Middle frontal gyrus (tissue), 1 donor: ENCODE measurements around the gene GLIS1.
"Not testable (repeated sequence)": the region's sequence is repeated elsewhere in the genome, so short reads cannot be mapped to it uniquely, and the experiment has no call there.

ENCODE experiments used
- DNase-seq: peaks from one replicate; pipeline ENCODE4 v3.0.0-alpha.2; 2015; ENCODE audit warnings: low spot score; ENCODE audit errors: extremely low spot score

Gene GLIS1

DNA sequence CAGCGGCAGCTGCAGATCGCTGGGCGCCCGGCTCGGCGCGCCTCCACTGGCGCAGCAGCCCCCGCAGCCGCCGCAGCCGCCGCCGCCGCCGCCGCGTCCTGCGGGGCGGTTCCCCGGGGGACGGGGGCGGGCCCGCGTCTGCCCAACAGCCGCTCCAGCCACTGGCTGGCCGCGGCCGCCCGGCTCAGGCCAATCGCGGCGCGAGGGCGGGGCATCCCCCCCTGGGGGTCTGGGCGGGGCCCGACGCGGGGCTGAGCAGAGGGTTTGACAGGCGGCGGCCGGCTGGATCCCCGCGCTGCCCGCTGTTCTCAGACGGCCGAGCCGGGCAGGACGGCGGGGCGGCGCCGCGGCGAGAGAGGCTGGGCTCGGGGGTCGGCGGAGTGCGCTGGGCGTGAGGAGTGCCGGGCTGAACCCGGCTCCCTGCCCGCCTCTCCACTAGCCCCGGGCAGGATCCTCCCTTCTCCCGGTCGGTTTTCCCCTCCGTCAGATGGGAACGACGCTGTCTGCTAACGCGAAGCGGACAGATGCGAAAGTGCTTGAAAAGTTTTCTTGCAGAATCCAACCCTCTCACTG lies at the start of gene GLIS1:
GLIS1 (minus strand) TSS at position 56 of the 573 bp plus-strand sequence. CDS start 1,100 bp downstream, outside the sequence.
- DNase-seq: peak; percentile 70

DNA sequence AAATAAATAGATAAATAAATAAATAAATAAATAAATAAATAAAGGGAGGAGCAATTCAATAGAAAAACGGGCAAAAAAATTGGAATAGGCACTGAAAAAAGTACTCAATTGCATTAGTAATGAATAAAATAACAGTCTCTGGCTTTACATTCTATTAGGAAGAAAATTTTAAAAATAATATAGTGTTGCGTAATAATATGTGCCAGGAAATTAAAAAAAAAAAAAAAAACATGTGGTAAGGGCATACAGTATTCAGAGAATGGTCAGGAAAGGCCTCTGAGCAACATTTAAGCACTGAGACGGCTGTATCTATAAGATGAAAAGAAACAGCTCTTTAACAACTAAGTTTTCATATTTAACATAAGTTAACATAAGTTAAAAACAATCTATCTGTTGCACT lies 48.7 kb upstream of the GLIS1 start:
- no peak for DNase-seq

DNA sequence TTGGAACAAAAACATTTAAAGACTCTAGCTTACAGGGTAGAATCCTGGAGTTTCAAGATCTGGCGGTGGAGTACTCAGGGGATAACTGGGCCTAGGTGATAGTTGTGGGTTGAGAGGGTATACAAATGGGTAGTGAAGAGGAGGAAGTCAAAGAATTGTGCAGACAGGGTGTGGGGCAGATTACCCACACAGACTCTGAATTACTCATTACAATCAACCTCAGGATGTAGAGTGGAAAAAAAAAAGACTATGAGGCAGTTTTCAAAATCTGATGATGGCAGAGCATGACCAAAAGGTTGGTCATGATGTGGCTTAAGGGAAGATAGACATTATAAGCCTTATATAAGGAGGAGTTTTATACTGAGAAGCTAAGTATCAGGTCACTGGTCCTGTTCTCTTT lies 44.1 kb upstream of the GLIS1 start:
- DNase-seq: no peak

DNA sequence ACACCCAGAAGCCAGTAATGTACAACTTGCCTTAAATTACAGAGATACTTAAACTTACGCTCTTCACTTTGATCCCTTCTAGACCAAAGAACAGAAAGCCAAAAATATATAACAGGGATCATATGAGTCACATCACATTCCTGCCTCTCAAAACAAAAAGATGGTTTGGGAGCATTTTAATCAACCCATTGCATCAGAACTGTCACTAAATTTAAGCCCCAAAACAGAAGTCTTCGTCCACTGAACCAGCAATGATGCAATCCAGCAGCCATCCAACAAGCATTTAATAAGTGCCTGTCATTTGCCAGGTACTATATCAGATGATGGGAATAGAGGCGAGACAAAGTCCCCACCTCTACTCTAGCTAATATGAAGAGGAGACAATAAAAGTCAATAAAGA lies 42.7 kb upstream of the GLIS1 start:
- no peak for DNase-seq

DNA sequence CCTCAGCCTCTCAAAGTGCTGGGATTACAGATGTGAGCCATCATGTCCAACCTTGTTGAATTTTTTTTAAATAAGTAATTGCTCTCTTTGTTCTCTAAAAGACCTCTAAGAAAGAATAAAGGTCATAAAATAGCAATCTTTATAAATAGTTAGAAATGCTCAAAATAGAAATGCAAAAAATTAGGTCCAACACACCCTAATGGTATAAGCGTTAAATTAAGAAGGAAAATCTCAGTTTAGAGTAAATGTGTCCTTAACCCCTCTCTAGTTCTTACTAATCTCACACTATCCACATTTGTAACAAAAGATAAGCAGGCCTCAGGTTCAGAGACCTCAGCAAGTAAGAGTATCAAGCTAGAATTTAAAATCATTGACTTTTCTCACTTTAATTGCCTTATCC lies 38.3 kb upstream of the GLIS1 start:
- DNase-seq: no peak

DNA sequence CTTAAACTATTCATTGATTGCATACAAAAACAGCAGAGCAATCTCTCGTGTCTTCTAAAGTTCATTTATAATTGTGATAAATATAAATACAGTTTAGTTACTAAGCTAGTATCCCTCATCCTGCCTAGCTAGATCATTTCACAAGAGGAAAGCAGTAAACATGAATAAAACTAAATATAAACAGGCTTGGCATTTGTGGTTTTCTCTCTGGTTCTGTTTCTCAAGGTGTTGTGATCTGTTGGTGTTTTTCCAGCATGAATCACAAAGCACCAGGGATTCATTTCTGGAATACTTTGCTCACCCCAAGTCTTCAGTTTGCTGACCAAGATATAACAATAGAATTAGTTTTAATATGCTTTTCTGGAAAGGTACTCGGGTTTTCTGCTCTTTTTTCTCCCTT lies 32.7 kb upstream of the GLIS1 start:
- no peak for DNase-seq

DNA sequence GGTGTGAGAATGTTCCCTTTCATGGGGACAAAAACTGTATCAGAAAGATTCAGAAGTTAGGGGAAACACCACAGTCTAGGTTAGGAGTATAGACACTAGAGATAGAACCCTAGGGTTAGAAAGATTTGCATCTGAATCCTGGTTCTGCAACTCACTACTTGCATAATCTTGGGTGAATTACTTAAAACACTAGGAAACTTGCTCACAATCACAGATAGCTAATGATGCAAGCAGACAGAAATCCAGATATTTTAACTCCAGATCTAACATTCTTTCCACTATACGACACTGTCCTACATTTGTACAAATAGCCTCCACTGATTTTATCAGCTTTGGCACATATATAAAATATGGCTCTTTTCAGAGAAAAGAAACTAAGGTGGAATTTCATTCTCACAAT lies 30.8 kb upstream of the GLIS1 start:
- DNase-seq: no peak

DNA sequence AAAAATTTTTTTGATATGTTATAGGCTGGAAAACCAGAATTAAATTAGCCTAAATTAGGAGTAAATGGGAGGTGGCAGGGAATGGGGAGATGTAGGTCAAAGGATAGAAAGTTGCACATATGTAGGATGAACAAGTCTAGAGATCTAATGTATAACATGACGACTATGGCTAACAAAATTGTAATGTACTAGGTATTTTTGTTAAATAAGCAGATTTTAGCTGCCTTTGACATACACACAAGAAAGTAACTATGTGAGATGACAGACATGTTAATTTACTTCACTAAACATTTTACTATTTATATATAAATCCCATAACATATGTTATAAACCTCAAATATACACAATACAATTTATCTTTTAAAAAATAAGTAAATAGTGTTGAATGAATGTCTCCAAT lies 30.2 kb upstream of the GLIS1 start:
- no peak for DNase-seq

DNA sequence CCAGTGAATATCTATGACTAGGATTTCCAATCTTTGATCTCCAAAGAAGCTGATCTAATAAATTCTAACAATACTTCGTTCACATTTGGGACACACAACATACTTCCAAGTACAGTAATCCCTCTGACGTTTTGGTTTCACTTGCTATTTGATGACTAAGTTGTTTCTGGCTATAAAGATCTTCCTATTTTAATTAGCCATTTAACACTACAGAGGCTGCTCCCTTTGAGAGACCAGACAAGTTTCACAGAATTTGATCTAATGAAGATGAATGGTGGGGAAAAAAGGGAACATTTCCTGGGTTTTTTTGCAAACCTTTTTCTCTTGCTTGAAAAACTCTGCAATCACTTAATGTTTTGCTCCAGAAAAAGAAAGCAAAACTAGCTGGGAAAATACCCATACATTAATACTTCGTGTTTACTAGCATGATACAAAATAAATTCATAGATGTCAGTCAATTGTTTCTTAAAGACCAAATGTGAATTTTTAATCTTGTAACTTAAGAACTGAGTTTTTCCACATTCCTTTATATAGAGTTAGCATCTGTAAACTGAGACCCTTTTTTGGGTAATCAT lies 28.0 kb upstream of the GLIS1 start:
- no peak for DNase-seq

DNA sequence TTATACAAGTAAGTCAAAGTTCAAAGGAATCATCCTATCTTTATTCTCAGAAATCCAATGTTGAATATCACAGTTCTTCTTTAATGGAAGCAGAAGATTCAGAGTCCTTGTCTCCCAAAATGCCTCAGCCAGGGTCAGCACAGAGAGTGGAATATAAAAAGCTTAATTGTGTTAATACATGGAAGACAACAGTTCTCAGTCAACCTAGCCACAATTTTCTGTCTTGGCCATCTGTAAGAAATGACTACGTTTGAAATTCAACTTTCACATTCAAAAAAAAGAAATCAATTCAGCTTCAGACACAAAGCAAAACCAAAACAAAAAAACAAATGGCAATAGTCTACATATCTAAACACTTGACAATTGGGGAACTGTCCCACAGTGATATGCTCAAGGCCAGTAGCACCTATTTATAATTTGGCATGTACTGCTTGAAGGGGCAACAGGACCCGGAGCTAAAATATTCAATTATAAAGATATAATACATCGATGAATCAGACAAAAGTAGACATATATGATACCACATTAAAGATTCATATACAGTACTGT lies 27.3 kb upstream of the GLIS1 start:
- no peak for DNase-seq

DNA sequence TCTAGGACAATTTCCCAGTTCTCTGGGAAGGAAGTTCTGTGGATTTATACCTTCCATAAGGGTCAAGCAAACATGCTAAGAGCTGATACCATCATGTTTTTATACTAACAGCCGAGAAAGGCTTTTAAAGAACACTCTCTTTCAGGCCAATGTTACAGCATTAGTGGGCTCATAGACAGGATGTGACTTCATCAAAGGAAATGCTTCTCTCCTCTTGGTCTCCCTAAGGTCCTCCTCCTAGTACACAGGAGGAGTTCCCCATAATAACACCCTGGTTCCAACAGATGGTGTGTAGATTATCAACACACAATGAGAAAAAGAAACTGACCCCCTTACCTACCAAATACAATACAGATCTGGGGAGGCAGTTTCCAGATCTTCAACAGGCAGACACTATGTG lies 26.7 kb upstream of the GLIS1 start:
- no peak for DNase-seq

DNA sequence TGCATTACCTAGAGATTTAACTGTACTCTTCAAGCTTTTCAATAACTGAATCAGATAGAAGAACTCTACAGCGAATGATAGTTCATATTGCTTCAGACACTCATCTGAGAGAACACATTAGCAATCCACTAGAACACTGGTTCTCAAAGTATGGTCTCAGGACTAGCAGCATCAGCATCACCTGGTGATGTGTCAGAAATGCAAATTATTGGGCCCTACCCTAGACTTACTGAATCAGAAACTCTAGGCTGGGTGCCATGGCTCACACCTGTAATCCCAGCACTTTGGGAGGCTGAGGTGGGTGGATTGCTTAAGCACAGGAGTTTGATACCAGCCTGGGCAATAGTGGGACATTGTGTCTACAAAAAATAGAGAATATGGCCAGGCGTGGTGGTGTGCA lies 24.9 kb upstream of the GLIS1 start:
- no peak for DNase-seq

DNA sequence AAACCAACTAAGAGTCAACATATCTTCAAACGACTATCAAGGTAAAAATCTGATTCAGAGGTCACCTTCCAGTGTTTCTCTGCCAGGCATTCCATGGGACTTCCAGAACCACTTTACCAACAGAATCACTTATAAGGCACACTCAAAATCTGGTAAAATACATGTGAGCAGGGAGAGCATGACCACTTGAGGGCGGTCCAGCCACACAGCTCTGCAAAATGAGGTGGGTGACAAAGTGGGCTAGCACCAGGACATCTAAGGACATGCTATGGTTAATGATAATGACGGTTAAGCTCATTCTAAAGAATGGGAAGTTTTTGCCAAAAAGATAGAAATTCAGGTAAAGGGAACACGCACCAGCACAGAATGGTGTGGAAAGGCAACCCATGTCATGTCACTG lies 24.5 kb upstream of the GLIS1 start:
- no peak for DNase-seq

DNA sequence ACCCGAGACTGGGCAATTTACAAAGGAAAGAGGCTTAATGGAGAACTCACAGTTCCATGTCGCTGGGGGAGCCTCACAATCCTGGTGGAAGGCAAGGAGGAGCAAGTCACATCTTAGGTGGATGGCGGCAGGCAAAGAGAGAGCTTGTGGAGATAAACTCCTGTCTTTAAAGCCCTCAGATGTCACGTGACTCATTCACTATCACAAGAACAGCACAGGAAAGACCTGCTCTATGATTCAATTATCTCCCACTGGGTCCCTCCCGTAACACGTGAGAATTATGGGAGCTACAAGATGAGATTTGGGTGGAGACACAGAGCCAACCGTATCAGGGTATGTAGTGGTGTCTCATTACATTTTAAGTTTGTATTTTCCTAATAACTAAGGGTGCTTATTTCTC lies 21.5 kb upstream of the GLIS1 start:
- not testable (repeated sequence) for DNase-seq

DNA sequence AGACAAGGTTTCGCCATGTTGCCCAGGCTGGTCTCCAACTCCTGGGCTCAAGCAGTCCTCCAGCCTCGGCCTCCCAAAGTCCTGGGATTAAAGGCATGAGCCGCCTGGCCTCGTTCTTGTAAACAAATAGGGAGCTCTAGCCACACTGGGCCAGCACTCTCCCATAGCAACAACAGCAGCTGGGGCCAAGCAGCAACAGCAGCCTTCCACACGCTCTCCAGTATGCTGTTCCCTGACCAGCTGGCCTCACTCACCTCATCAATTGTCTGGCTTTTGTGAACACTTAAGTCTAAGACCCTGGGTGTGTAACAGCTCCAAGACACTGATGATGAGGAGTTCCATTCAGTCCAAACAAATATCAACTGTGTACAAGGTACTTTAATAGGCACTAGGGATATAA lies 16.9 kb upstream of the GLIS1 start:
- no peak for DNase-seq

DNA sequence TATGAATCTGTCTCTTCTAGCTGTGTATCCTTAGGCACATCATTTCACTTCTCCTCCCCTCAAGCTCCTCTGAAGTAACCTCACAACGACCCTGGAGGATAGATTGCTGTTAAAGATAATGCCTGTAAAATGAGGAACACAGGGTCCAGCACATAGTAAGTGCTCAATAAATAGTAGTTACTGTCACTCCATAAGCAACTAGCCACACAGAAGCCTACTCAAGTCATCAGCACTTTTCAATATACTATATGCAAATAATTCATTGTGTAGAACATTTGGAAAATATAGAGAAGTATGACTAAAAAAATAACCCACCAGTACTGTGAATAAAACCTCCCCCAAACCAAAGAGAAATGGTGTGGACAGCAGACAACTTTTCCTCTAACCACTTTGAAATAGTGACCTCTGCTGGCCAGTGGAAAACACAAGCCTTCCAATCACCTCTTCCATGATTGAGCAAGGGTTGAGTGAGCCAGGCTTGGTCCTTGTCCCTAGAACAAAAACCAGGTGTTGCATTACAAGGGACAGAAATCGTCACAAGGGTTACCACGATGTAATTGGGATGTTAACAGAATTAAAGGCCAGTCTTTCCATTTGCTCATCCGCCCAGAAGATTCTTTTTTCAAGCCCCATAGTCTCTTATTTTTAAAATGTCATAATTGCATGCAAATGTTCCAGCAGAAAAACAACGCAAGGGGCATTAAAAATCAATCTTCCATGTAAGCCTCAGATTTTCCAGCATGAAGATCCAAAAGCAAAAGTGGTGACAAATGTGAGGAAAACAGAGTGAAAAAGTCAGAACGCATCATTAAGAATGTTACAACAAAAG lies 15.7 kb upstream of the GLIS1 start:
- DNase-seq: no peak

DNA sequence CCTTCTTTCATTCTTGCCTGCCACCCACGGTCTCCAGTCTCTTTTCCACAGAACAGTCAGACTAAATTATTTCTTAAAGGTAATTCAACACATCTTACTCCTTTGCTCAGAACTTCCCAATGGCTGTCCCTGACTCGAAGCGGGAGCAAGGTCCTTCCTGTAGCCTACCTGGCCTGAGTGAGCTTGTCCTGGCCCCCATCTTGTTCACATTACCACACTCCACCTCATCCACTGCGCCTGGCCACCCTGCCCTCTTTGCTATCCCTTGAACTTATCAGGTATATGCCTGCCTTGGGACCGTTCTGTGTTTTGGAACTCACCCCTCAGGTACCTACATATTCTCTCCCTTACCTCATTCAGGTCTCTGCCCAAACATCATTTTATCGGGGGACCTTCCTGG lies 13.3 kb upstream of the GLIS1 start:
- no peak for DNase-seq

DNA sequence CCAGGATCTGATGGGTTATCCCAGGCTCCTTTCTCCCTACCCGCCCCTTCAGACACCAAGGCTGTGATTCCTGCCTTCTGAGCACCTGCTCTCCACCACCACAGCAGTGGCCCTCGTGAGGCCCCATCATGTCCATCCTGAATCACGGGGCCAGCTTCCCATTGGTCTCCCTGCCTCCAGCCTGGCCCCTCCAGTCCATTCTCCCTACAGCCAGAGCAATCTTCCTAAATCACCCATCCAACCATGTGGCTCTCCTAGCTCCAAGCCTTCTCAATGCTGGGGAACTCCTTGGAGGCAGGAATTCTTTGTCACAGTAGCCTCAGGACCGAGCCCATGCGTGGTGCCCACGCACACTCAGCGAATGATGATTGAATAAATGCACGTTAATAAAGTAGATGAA lies 8.9 kb upstream of the GLIS1 start:
- no peak for DNase-seq

DNA sequence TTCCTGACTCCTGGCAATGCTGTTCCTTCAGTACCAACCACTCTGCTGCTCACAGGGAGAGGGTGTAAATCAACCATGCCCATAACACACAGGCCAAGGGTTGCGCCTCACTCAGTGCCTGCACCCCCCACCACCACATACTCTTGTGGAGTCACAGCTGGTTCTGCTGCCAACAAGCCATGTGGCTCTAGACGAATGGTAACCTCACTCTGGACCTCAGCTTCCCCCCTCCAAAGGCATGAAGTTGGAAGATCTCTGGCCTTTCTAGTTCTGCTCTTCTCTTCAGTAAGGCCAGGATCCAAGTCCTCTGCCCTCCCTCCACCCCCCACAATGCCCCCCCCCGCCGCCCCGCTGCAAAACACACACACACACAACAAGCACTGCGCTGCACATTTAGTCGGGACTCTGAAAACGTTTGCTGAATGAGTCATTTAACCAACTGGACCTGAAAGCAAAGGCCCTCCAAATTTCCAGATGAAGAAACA lies 1.7 kb upstream of the GLIS1 start:
- DNase-seq: no peak

DNA sequence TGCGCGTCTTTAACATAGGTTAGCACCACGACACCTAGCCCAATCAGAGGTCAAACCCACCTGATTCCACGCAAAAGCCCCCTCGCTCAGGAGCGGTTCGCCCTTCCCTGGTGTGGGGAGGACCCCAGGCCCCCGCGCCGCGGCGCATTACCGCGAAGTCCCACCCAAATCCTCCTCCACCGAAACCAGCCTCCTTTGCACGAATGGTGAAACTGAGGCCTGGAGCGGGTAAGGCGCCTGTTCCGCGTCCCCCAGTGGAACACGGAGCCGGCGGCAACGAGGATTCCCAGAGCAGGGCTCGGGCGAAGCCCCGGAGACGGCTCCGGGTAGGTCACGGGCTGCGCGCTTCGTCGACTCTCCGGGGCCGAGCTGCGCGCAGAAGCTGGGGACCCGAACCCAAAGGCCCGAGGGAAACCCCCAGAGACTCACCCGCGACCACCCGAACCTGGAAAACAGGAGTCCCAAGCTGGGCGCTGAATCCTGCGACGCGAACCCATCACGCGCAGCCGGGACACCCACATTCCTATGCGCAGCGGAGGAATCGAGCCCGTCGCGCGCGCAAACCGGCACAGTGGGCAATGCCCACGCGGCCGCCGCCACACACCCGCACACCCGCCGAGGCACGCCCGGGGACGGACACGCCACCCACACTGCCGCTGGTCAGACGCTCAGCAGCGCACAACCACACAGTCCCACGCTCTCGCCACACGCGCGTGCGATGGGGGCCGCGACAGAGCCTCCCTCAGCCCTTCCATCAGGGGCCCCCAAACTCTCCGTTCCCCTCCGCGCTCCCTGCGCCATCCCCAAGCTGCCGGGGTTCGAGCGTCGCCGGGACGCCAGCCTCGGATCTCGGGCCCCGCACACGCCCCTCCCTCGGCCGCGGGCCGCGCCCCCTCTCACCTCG lies 507 bp downstream of the GLIS1 start:
- DNase-seq: no peak

DNA sequence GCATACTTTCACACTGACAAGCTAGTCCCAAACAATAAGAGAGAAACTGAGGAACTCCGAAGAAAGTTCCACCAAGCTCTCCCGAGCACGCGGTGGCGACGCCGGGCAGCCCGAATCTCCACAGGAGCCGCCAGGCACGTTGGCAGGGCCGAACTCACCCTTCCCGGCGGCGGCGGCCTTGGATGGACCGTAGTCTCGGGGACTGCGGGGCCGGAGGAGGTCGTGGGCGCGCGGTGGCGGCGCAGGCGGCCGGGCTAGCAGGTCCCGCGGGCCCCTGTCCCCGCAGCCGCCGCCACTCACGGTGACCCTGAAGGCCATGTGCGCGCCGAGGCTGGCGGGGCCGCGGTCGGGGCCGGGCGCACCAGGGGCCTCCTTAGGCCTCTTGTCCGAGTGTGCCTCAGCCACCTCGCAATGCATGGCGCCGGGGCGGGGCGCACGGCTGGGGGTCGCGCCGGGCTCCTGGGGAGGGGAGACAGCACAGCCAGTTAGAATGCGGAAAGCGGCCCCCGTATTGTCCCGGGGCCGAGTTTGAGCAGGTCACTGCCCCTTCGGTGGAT lies 1.2 kb downstream of the GLIS1 start:
- DNase-seq: no peak
